Measurements from ENCODE around the gene UBL4A. TPM values are rescaled to one million over a fixed set of nuclear protein-coding genes. Genes with fewer than 3 reads are reported as not detected.

UBL4A gene
- total RNA-seq: 10 to 100 TPM; 58.9 to 64.3 TPM
- polyA plus RNA-seq: 55.3 TPM

- H3K4me3 Mint-ChIP-seq: peak within 1 kb of the TSS; percentile 66 to 89 (median 80)
- Histone ChIP-seq H3K9me3 (ENCODE audit: low read length) (no peaks in the 10 kb centered on the region), H3K36me3 (ENCODE audit: insufficient read depth, low read length) (no peaks in the 10 kb centered on the region), H3K4me3 (ENCODE audit: low read length) (peak within 1 kb of the TSS; percentile 34), H3K27me3 (ENCODE audit: insufficient read depth, low read length, poor library complexity, severe bottlenecking) (no peaks in the 10 kb centered on the region), H3K27ac (ENCODE audit: low read depth, low read length) (peak within 1 kb of the TSS; percentile 70), H3K4me1 (ENCODE audit: insufficient read depth, low read length) (peaks cover 19% of the 10 kb centered on the region)
- DNase-seq: peak; percentile 48 to 68 (median 56)
- H3K27ac Mint-ChIP-seq: peak within 1 kb of the TSS; percentile 67 to 96 (median 89)
- no peaks in the 10 kb centered on the region for H3K9me3 Mint-ChIP-seq
- H3K36me3 Mint-ChIP-seq: peaks cover 0 to 29% (median 4%) of the 10 kb centered on the region in 3 donors
- CTCF ChIA-PET: no interaction called here
- H3K4me1 Mint-ChIP-seq: peaks cover 12 to 46% (median 24%) of the 10 kb centered on the region in 3 donors
- peaks cover 0 to 11% of the 10 kb centered on the region in 2 donors for H3K27me3 Mint-ChIP-seq
- POLR2A ChIA-PET: interaction anchor here (0.6 to 2.2 kb wide), 5 partner anchors 28 to 493 kb away, joined by 3 to 15 read pairs (median 3); partner anchors contain the start of gene RPL10
These were observed at the start of gene UBL4A for GRCh38 chrX:154486396-154487207. TSS of gene UBL4A (minus strand) at chrX:154486615. CDS start at chrX:154486584, 31 bp downstream.

GRCh38 chrX:154535892-154536291, 49.5 kb upstream of the UBL4A start:
- CTCF ChIA-PET: interaction anchor here (1.1 to 2.8 kb wide), 4 partner anchors 9 to 163 kb away, joined by 3 to 9 read pairs (median 8); partner anchors contain the start of genes RPL10 and SLC10A3
- no peaks in the 10 kb centered on the region for H3K27me3 ChIP-seq (ENCODE audit: insufficient read depth, low read length, poor library complexity, severe bottlenecking)

GRCh38 chrX:154534526-154535322, 48.3 kb upstream of the UBL4A start:
- Mint-ChIP-seq H3K27me3 (peaks cover 0 to 3% of the 10 kb centered on the region in 2 donors), H3K4me3 (peak overlapping the region in 1 of 7 donors; percentile 32), H3K4me1 (peaks cover 7 to 13% (median 12%) of the 10 kb centered on the region in 3 donors), H3K9me3 (no peaks in the 10 kb centered on the region), H3K27ac (peak overlapping the region in 7 of 8 donors; percentile 51 to 89 (median 82)), H3K36me3 (peaks cover 0 to 51% (median 6%) of the 10 kb centered on the region in 3 donors)
- DNase-seq: peak; percentile 79 to 91 (median 87)
- H3K4me1 ChIP-seq (ENCODE audit: insufficient read depth, low read length): peaks cover 3% of the 10 kb centered on the region
- H3K9me3 ChIP-seq (ENCODE audit: low read length): no peaks in the 10 kb centered on the region
- ChIA-PET CTCF (interaction anchor here (0.9 to 2.8 kb wide), 9 partner anchors 7 to 161 kb away, joined by 3 to 9 read pairs (median 3); partner anchors contain the start of genes FLNA, RPL10 and SLC10A3), POLR2A (no interaction called here)
- no peak overlapping the region for H3K4me3 ChIP-seq (ENCODE audit: low read length)
- no peaks in the 10 kb centered on the region for H3K36me3 ChIP-seq (ENCODE audit: insufficient read depth, low read length)
- H3K27ac ChIP-seq (ENCODE audit: low read depth, low read length): no peak overlapping the region
- H3K27me3 ChIP-seq (ENCODE audit: insufficient read depth, low read length, poor library complexity, severe bottlenecking): no peaks in the 10 kb centered on the region

More at GRCh38 chrX:154535892-154536291, 49.5 kb upstream of the UBL4A start:
- peak in 1 of 5 donors; percentile 36 for DNase-seq
- Mint-ChIP-seq H3K9me3 (no peaks in the 10 kb centered on the region), H3K4me1 (peaks cover 9 to 13% (median 12%) of the 10 kb centered on the region in 3 donors), H3K4me3 (no peak overlapping the region), H3K27ac (peak overlapping the region in 2 of 8 donors; percentile 27 to 47), H3K27me3 (no peaks in the 10 kb centered on the region), H3K36me3 (peaks cover 0 to 53% (median 6%) of the 10 kb centered on the region in 3 donors)
- H3K27ac ChIP-seq (ENCODE audit: low read depth, low read length): no peak overlapping the region
- no peaks in the 10 kb centered on the region for H3K36me3 ChIP-seq (ENCODE audit: insufficient read depth, low read length)
- POLR2A ChIA-PET: no interaction called here
- no peak overlapping the region for H3K4me3 ChIP-seq (ENCODE audit: low read length)
- no peaks in the 10 kb centered on the region for H3K9me3 ChIP-seq (ENCODE audit: low read length)
- peaks cover 3% of the 10 kb centered on the region for H3K4me1 ChIP-seq (ENCODE audit: insufficient read depth, low read length)

- CTCF ChIA-PET: interaction anchor here (1.6 kb wide), 1 partner anchor 159 kb away, joined by 7 read pairs; no protein-coding TSS in a partner anchor
These were observed 46.3 kb upstream of the UBL4A start for GRCh38 chrX:154532690-154533089.

GRCh38 chrX:154531626-154532025, 45.2 kb upstream of the UBL4A start:
- POLR2A ChIA-PET: no interaction called here

More at GRCh38 chrX:154532690-154533089, 46.3 kb upstream of the UBL4A start:
- Histone ChIP-seq H3K4me3 (ENCODE audit: low read length) (no peak overlapping the region), H3K9me3 (ENCODE audit: low read length) (no peaks in the 10 kb centered on the region), H3K27ac (ENCODE audit: low read depth, low read length) (no peak overlapping the region), H3K4me1 (ENCODE audit: insufficient read depth, low read length) (peaks cover 3% of the 10 kb centered on the region), H3K27me3 (ENCODE audit: insufficient read depth, low read length, poor library complexity, severe bottlenecking) (no peaks in the 10 kb centered on the region), H3K36me3 (ENCODE audit: insufficient read depth, low read length) (no peaks in the 10 kb centered on the region)
- no peaks in the 10 kb centered on the region for H3K9me3 Mint-ChIP-seq
- no peak overlapping the region for H3K27ac Mint-ChIP-seq
- peaks cover 6% of the 10 kb centered on the region in 3 donors for H3K4me1 Mint-ChIP-seq
- H3K36me3 Mint-ChIP-seq: peaks cover 0 to 43% (median 3%) of the 10 kb centered on the region in 3 donors
- POLR2A ChIA-PET: no interaction called here
- no peak overlapping the region for H3K4me3 Mint-ChIP-seq
- peaks cover 0 to 3% of the 10 kb centered on the region in 2 donors for H3K27me3 Mint-ChIP-seq
- DNase-seq: no peak

GRCh38 chrX:154530286-154530685, 43.9 kb upstream of the UBL4A start:
- peaks cover 19 to 27% (median 26%) of the 10 kb centered on the region in 3 donors for H3K4me1 Mint-ChIP-seq
- H3K36me3 Mint-ChIP-seq: peaks cover 0 to 31% (median 3%) of the 10 kb centered on the region in 3 donors
- no peak overlapping the region for H3K27ac ChIP-seq (ENCODE audit: low read depth, low read length)
- H3K4me3 ChIP-seq (ENCODE audit: low read length): no peak overlapping the region
- peak in 1 of 5 donors; percentile 8 for DNase-seq
- H3K27me3 Mint-ChIP-seq: peaks cover 0 to 3% of the 10 kb centered on the region in 2 donors
- H3K27ac Mint-ChIP-seq: peak overlapping the region in 2 of 8 donors; percentile 43 to 73
- peaks cover 24% of the 10 kb centered on the region for H3K4me1 ChIP-seq (ENCODE audit: insufficient read depth, low read length)
- H3K36me3 ChIP-seq (ENCODE audit: insufficient read depth, low read length): no peaks in the 10 kb centered on the region
- POLR2A ChIA-PET: no interaction called here
- H3K9me3 ChIP-seq (ENCODE audit: low read length): no peaks in the 10 kb centered on the region
- no peak overlapping the region for H3K4me3 Mint-ChIP-seq
- no peaks in the 10 kb centered on the region for H3K9me3 Mint-ChIP-seq
- CTCF ChIA-PET: interaction anchor here (1.3 kb wide), 1 partner anchor 157 kb away, joined by 5 read pairs; no protein-coding TSS in a partner anchor
- H3K27me3 ChIP-seq (ENCODE audit: insufficient read depth, low read length, poor library complexity, severe bottlenecking): no peaks in the 10 kb centered on the region

More at GRCh38 chrX:154531626-154532025, 45.2 kb upstream of the UBL4A start:
- H3K27me3 ChIP-seq (ENCODE audit: insufficient read depth, low read length, poor library complexity, severe bottlenecking): no peaks in the 10 kb centered on the region
- peak overlapping the region in 1 of 8 donors; percentile 19 for H3K27ac Mint-ChIP-seq
- H3K9me3 ChIP-seq (ENCODE audit: low read length): no peaks in the 10 kb centered on the region
- no peaks in the 10 kb centered on the region for H3K36me3 ChIP-seq (ENCODE audit: insufficient read depth, low read length)
- DNase-seq: no peak
- CTCF ChIA-PET: interaction anchor here (1.6 kb wide), 1 partner anchor 158 kb away, joined by 7 read pairs; no protein-coding TSS in a partner anchor
- H3K4me3 Mint-ChIP-seq: no peak overlapping the region
- H3K27ac ChIP-seq (ENCODE audit: low read depth, low read length): no peak overlapping the region
- H3K4me3 ChIP-seq (ENCODE audit: low read length): no peak overlapping the region
- peaks cover 0 to 3% of the 10 kb centered on the region in 2 donors for H3K27me3 Mint-ChIP-seq
- peaks cover 12% of the 10 kb centered on the region for H3K4me1 ChIP-seq (ENCODE audit: insufficient read depth, low read length)
- no peaks in the 10 kb centered on the region for H3K9me3 Mint-ChIP-seq
- H3K36me3 Mint-ChIP-seq: peaks cover 0 to 42% (median 3%) of the 10 kb centered on the region in 3 donors
- H3K4me1 Mint-ChIP-seq: peaks cover 13 to 16% (median 15%) of the 10 kb centered on the region in 3 donors

GRCh38 chrX:154529206-154529612, 42.8 kb upstream of the UBL4A start:
- Histone ChIP-seq H3K4me3 (ENCODE audit: low read length) (no peak overlapping the region), H3K27me3 (ENCODE audit: insufficient read depth, low read length, poor library complexity, severe bottlenecking) (no peaks in the 10 kb centered on the region), H3K27ac (ENCODE audit: low read depth, low read length) (no peak overlapping the region), H3K36me3 (ENCODE audit: insufficient read depth, low read length) (no peaks in the 10 kb centered on the region), H3K4me1 (ENCODE audit: insufficient read depth, low read length) (peaks cover 24% of the 10 kb centered on the region), H3K9me3 (ENCODE audit: low read length) (no peaks in the 10 kb centered on the region)
- DNase-seq: no peak
- Mint-ChIP-seq H3K9me3 (no peaks in the 10 kb centered on the region), H3K27me3 (peaks cover 0 to 3% of the 10 kb centered on the region in 2 donors), H3K27ac (peak overlapping the region in 1 of 8 donors; percentile 50), H3K4me1 (peaks cover 13 to 21% (median 20%) of the 10 kb centered on the region in 3 donors), H3K36me3 (peaks cover 0 to 23% (median 0%) of the 10 kb centered on the region in 3 donors), H3K4me3 (peak overlapping the region in 1 of 7 donors; percentile 13)
- ChIA-PET CTCF (interaction anchor here (0.6 to 1.3 kb wide), 3 partner anchors 53 to 221 kb away, joined by 3 to 5 read pairs (median 3); no protein-coding TSS in a partner anchor), POLR2A (no interaction called here)
